H9 (cell line): ENCODE measurements around the gene TMED3. TPM values are rescaled to one million over a fixed set of nuclear protein-coding genes. Genes with fewer than 3 reads are reported as not detected.

Experiments used
- DNase-seq: peaks from one replicate; pipeline ENCODE4 v3.0.0-alpha.2; 2017
- H2AFZ ChIP-seq: one replicate; pipeline ENCODE4 v1.6.1; 2013; ENCODE audit warnings: mild to moderate bottlenecking, low read length, control low read depth, moderate library complexity
- H2AK5ac ChIP-seq: 2 replicates; pipeline ENCODE4 v1.6.1; 2013; ENCODE audit warnings: low read length, control low read depth, mixed read lengths; ENCODE audit not compliant: insufficient read length
- H2BK120ac ChIP-seq: one replicate; pipeline ENCODE4 v1.6.1; 2013; ENCODE audit warnings: low read depth, mild to moderate bottlenecking, low read length, control low read depth, inconsistent platforms; ENCODE audit not compliant: poor library complexity, severe bottlenecking
- H2BK12ac ChIP-seq: 2 replicates; pipeline ENCODE4 v1.6.1; 2013; ENCODE audit warnings: low read length, control low read depth, mixed read lengths, low read depth; ENCODE audit not compliant: insufficient read length
- H2BK15ac ChIP-seq: 2 replicates; pipeline ENCODE4 v1.6.1; 2013; ENCODE audit warnings: low read depth, low read length, control low read depth
- H2BK20ac ChIP-seq: one replicate; pipeline ENCODE4 v1.6.1; 2013; ENCODE audit warnings: low read depth, mild to moderate bottlenecking, low read length, control low read depth, inconsistent platforms; ENCODE audit not compliant: poor library complexity, severe bottlenecking
- H2BK5ac ChIP-seq: 2 replicates; pipeline ENCODE4 v1.6.1; 2013; ENCODE audit warnings: low read length, control low read depth, mixed read lengths; ENCODE audit not compliant: insufficient read length
- H3K14ac ChIP-seq: 2 replicates; pipeline ENCODE4 v1.6.1; 2013; ENCODE audit warnings: low read length, control low read depth; ENCODE audit not compliant: insufficient read depth
- H3K18ac ChIP-seq: 2 replicates; pipeline ENCODE4 v1.6.1; 2013; ENCODE audit warnings: low read depth, mild to moderate bottlenecking, mixed read lengths, low read length, control low read depth; ENCODE audit not compliant: insufficient read length
- H3K23ac ChIP-seq: 2 replicates; pipeline ENCODE4 v1.6.1; 2013; ENCODE audit warnings: low read length, control low read depth, mixed read lengths, low read depth; ENCODE audit not compliant: insufficient read length
- H3K23me2 ChIP-seq: 2 replicates; pipeline ENCODE4 v1.6.1; 2013; ENCODE audit warnings: low read depth, mild to moderate bottlenecking, mixed read lengths, low read length, control low read depth; ENCODE audit not compliant: insufficient read length, poor library complexity, severe bottlenecking
- H3K27ac ChIP-seq: 2 replicates; pipeline ENCODE4 v1.5.1; 2013; ENCODE audit warnings: low read length, control low read depth, mixed read lengths, low read depth; ENCODE audit not compliant: insufficient read length
- H3K27me3 ChIP-seq: 2 replicates; pipeline ENCODE4 v1.6.1; 2013; ENCODE audit warnings: low read length, control low read depth, inconsistent platforms; ENCODE audit not compliant: insufficient read depth
- H3K4ac ChIP-seq: 2 replicates; pipeline ENCODE4 v1.6.1; 2013; ENCODE audit warnings: low read depth, mild to moderate bottlenecking, control low read depth, inconsistent platforms, low read length, moderate library complexity
- H3K4me1 ChIP-seq: 2 replicates; pipeline ENCODE4 v1.6.1; 2013; ENCODE audit warnings: low read length, control low read depth, inconsistent platforms; ENCODE audit not compliant: insufficient read depth
- H3K4me2 ChIP-seq: 2 replicates; pipeline ENCODE4 v1.6.1; 2013; ENCODE audit warnings: low read length, control low read depth, mixed read lengths; ENCODE audit not compliant: insufficient read length, insufficient read depth
- H3K56ac ChIP-seq: 2 replicates; pipeline ENCODE4 v1.6.1; 2013; ENCODE audit warnings: low read depth, mild to moderate bottlenecking, mixed read lengths, low read length, control low read depth; ENCODE audit not compliant: insufficient read length
- H3K79me1 ChIP-seq: 2 replicates; pipeline ENCODE4 v1.6.1; 2013; ENCODE audit warnings: low read depth, mild to moderate bottlenecking, moderate library complexity, low read length, control low read depth, inconsistent platforms; ENCODE audit not compliant: insufficient read depth, poor library complexity, severe bottlenecking
- H3K79me2 ChIP-seq: 2 replicates; pipeline ENCODE4 v1.6.1; 2013; ENCODE audit warnings: low read length, control low read depth, inconsistent platforms; ENCODE audit not compliant: insufficient read depth
- H3K9ac ChIP-seq: 2 replicates; pipeline ENCODE4 v1.6.1; 2013; ENCODE audit warnings: low read length, control low read depth, mixed read lengths; ENCODE audit not compliant: insufficient read length; ENCODE audit errors: extremely low read depth
- H3K9me3 ChIP-seq: one replicate; pipeline ENCODE4 v1.6.1; 2013; ENCODE audit warnings: low read depth, low read length, inconsistent platforms; ENCODE audit not compliant: control insufficient read depth
- H3T11ph ChIP-seq: one replicate; pipeline ENCODE4 v1.6.1; 2013; ENCODE audit warnings: mild to moderate bottlenecking, low read length, control low read depth, inconsistent platforms
- H4K20me1 ChIP-seq: one replicate; pipeline ENCODE4 v1.6.1; 2013; ENCODE audit not compliant: control insufficient read depth, insufficient read length, insufficient read depth
- H4K5ac ChIP-seq: 2 replicates; pipeline ENCODE4 v1.6.1; 2013; ENCODE audit warnings: low read depth, mild to moderate bottlenecking, mixed read lengths, low read length, control low read depth; ENCODE audit not compliant: insufficient read length
- H4K8ac ChIP-seq: replicated peaks from 2 replicates; pipeline ENCODE4 v1.6.1; 2013; ENCODE audit warnings: low read length, control low read depth, mixed read lengths, low read depth; ENCODE audit not compliant: insufficient read length
- H4K91ac ChIP-seq: 2 replicates; pipeline ENCODE4 v1.6.1; 2013; ENCODE audit warnings: low read depth, mild to moderate bottlenecking, moderate library complexity, mixed read lengths, low read length, control low read depth; ENCODE audit not compliant: insufficient read length
- H3K27ac Mint-ChIP-seq, 3 experiments: 2 replicates in 2 of 3; 3 replicates in 1 of 3; pipeline ENCODE4 v1.8.0; 2020 to 2021; ENCODE audit warnings: mixed read lengths in 3 of 3, mild to moderate bottlenecking in 1 of 3, moderate library complexity in 1 of 3
- H3K27me3 Mint-ChIP-seq: 2 replicates; pipeline ENCODE4 v1.8.0; 2021; ENCODE audit warnings: low read depth, mild to moderate bottlenecking, moderate library complexity, mixed read lengths
- H3K36me3 Mint-ChIP-seq, 3 experiments: 2 replicates in 2 of 3; 3 replicates in 1 of 3; pipeline ENCODE4 v1.8.0; 2020 to 2021; ENCODE audit warnings: low read depth in 3 of 3, mixed read lengths in 3 of 3; ENCODE audit not compliant: insufficient read depth in 1 of 3
- H3K4me1 Mint-ChIP-seq, 2 experiments: 2 replicates each; pipeline ENCODE4 v1.8.0; 2020; ENCODE audit warnings: mixed read lengths in 2 of 2
- H3K4me3 Mint-ChIP-seq, 2 experiments: 2 replicates in 1 of 2; 3 replicates in 1 of 2; pipeline ENCODE4 v1.8.0; 2020 to 2021; ENCODE audit warnings: mild to moderate bottlenecking in 2 of 2, mixed read lengths in 2 of 2, moderate library complexity in 1 of 2
- H3K9me3 Mint-ChIP-seq, 2 experiments: 2 replicates in 1 of 2; 3 replicates in 1 of 2; pipeline ENCODE4 v1.8.0; 2020; ENCODE audit warnings: mild to moderate bottlenecking in 2 of 2, mixed read lengths in 2 of 2, moderate library complexity in 1 of 2
- WGBS: extraction: QIAGEN DNeasy Blood & Tissue Kit; methylation state at CpG from one replicate; pipeline ENCODE4 v1.1.7; 2013; ENCODE audit warnings: missing lambda C conversion rate, low lambda C conversion rate, mixed read lengths; ENCODE audit not compliant: insufficient read length; ENCODE audit errors: extremely low coverage; 5-methylcytosine and 5-hydroxymethylcytosine counted together
- total RNA-seq: library from RNA; stranded (reverse); gene quantifications from 2 replicates; pipeline ENCODE4 v1.2.1, GENCODE V29; 2021
- TF ChIP-seq, protein P1 (sequence below): fragments of 200-600 bp; sonication (generic); conservative IDR thresholded peaks from 3 replicates; pipeline ENCODE4 v1.8.0; 2021; ENCODE audit warnings: antibody characterized with exemption, mild to moderate bottlenecking

The TMED3 gene
- total RNA-seq, 1 experiment from 2014 or later = 46.4 TPM

DNA sequence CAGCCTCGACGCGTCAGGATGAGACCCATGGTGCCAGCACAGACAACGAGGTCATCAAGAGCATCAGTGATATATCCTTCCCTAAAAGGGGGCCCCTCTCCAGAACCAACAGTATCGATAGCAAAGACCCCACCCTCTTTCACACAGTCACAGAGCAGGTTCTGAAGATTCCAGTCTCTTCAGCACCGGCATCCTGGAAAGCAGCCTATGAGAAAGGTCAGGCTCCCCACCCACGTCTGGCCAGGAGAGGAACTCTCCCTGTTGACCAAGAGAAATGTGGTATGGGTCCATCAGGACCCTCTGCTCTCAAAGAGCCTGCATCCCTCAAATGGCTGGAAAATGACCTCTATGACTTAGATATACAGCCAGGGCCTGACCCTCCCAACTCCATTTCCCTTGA lies 16.8 kb upstream of the TMED3 start:
- Histone ChIP-seq H3K9ac (no peak overlapping the region), H3K27me3 (peaks cover 2% of the 10 kb centered on the region; the same call in 1 of the 2 replicates), H4K5ac (no peak overlapping the region), H4K20me1 (no peaks in the 10 kb centered on the region), H3K4me1 (no peaks in the 10 kb centered on the region), H3K4me2 (no peak overlapping the region), H2BK12ac (no peak overlapping the region), H2BK20ac (no peak overlapping the region), H3K56ac (no peak overlapping the region), H3K27ac (no peak overlapping the region), H3K4ac (no peak overlapping the region), H2AFZ (no peak overlapping the region), H3K23me2 (no peaks in the 10 kb centered on the region), H4K8ac (no peak overlapping the region), H3K79me1 (no peaks in the 10 kb centered on the region), H2BK15ac (no peak overlapping the region), H4K91ac (no peak overlapping the region), H3K14ac (no peak overlapping the region), H3K79me2 (no peaks in the 10 kb centered on the region), H2BK5ac (no peak overlapping the region), H3T11ph (no peak overlapping the region), H3K9me3 (no peaks in the 10 kb centered on the region), H2BK120ac (no peak overlapping the region), H3K23ac (no peak overlapping the region), H3K18ac (no peak overlapping the region), H2AK5ac (no peak overlapping the region)
- no peak for DNase-seq
- TF ChIP-seq, protein P1, sequence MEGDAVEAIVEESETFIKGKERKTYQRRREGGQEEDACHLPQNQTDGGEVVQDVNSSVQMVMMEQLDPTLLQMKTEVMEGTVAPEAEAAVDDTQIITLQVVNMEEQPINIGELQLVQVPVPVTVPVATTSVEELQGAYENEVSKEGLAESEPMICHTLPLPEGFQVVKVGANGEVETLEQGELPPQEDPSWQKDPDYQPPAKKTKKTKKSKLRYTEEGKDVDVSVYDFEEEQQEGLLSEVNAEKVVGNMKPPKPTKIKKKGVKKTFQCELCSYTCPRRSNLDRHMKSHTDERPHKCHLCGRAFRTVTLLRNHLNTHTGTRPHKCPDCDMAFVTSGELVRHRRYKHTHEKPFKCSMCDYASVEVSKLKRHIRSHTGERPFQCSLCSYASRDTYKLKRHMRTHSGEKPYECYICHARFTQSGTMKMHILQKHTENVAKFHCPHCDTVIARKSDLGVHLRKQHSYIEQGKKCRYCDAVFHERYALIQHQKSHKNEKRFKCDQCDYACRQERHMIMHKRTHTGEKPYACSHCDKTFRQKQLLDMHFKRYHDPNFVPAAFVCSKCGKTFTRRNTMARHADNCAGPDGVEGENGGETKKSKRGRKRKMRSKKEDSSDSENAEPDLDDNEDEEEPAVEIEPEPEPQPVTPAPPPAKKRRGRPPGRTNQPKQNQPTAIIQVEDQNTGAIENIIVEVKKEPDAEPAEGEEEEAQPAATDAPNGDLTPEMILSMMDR = no peak
- WGBS = no CpG with 5 or more reads among the region's 7 CpGs
- Mint-ChIP-seq H3K4me3 (no peak overlapping the region), H3K27ac (no peak overlapping the region), H3K36me3 (no peaks in the 10 kb centered on the region), H3K4me1 (no peaks in the 10 kb centered on the region), H3K9me3 (no peaks in the 10 kb centered on the region), H3K27me3 (peaks cover 54% of the 10 kb centered on the region)
